Prostate gland (tissue), 2 donors: ENCODE results near the gene UIMC1. TPM values are rescaled to one million over a fixed set of nuclear protein-coding genes. Genes with fewer than 3 reads are reported as not detected.

Source experiments
- DNase-seq: peaks from one replicate; pipeline ENCODE4 v3.0.0-alpha.2; 2019; ENCODE audit warnings: low spot score
- H3K27ac ChIP-seq, 2 donors: fragments of 200-600 bp; sonication (generic); 2 replicates each; pipeline ENCODE4 v1.5.1; 2017 to 2019
- H3K27me3 ChIP-seq: fragments of 200-600 bp; sonication (generic); replicated peaks from 2 replicates; pipeline ENCODE4 v1.5.1; 2019; ENCODE audit not compliant: insufficient read depth
- H3K36me3 ChIP-seq, 2 donors: fragments of 200-600 bp; sonication (generic); 1 replicate in 1 of 2; 2 replicates in 1 of 2; pipeline versions ENCODE4 v1.5.1 to v1.8.1; 2017 to 2019
- H3K4me1 ChIP-seq: fragments of 200-600 bp; sonication (generic); replicated peaks from 2 replicates; pipeline ENCODE4 v1.5.1; 2019
- H3K4me3 ChIP-seq, 2 donors: fragments of 200-600 bp; sonication (generic); 2 replicates each; pipeline ENCODE4 v1.5.1; 2017 to 2019
- H3K9me3 ChIP-seq: fragments of 200-600 bp; sonication (generic); 2 replicates; pipeline ENCODE4 v1.5.1; 2017
- CTCF ChIP-seq, 4 experiments: fragments of 200-600 bp in 2 of 4; fragments of 450-650 bp in 2 of 4; sonication (generic) in 2 of 4; IDR thresholded peaks; 1 replicate in 3 of 4; 2 replicates in 1 of 4; pipeline ENCODE4 v1.5.1; 2016 to 2019; ENCODE audit warnings: antibody characterized with exemption in 4 of 4, mild to moderate bottlenecking in 2 of 4, moderate library complexity in 2 of 4
- POLR2A ChIP-seq: fragments of 450-650 bp; IDR thresholded peaks from one replicate; pipeline ENCODE4 v1.6.1; 2016; ENCODE audit warnings: antibody characterized with exemption, mild to moderate bottlenecking
- POLR2AphosphoS5 ChIP-seq: sonication (generic); formaldehyde crosslinking; IDR thresholded peaks from one replicate; pipeline ENCODE4 v1.6.1; 2017; ENCODE audit warnings: antibody characterized with exemption
- WGBS: methylation state at CpG from one replicate; pipeline ENCODE4 v1.1.5; 2018; 5-methylcytosine and 5-hydroxymethylcytosine counted together
- intact Hi-C: fragments of 100-400 bp; cut with DNase I; formaldehyde crosslinking; loops from one replicate; pipeline ENCODE4 v1.14.2; 2022
- total RNA-seq, 2 donors: library from RNA; depleted of rRNA; stranded (reverse); fragments of >200 nt; gene quantifications; one replicate each; pipeline ENCODE4 v1.1.0, GENCODE V29; 2016

UIMC1 gene
- total RNA-seq, 2 donors from 2014 or later: 29.3 to 38.3 TPM

GRCh38 chr5:176915906-176916305 is 90.7 kb downstream of the UIMC1 start:
- Histone ChIP-seq H3K4me1 (no peaks in the 10 kb centered on the region), H3K36me3 (no peaks in the 10 kb centered on the region), H3K4me3 (no peak overlapping the region), H3K27me3 (no peaks in the 10 kb centered on the region), H3K27ac (no peak overlapping the region), H3K9me3 (no peaks in the 10 kb centered on the region)
- intact Hi-C loops: no loop called here
- 56% methylated on average over 2 of the region's 2 CpGs for WGBS
- TF ChIP-seq POLR2A (no peak), CTCF (IDR thresholded peaks at IDR 0.05) (no peak), POLR2AphosphoS5 (no peak)
- DNase-seq: no peak

- 68% methylated on average over 2 of the region's 2 CpGs for WGBS
- intact Hi-C loops: no loop called here
- no peaks in the 10 kb centered on the region for H3K27me3 ChIP-seq
- H3K27ac ChIP-seq: no peak overlapping the region
- no peaks in the 10 kb centered on the region for H3K9me3 ChIP-seq
- TF ChIP-seq CTCF (IDR thresholded peaks at IDR 0.05): no peak
- TF ChIP-seq POLR2A: no peak
- TF ChIP-seq POLR2AphosphoS5: no peak
- no peak for DNase-seq
- H3K36me3 ChIP-seq: no peaks in the 10 kb centered on the region
- no peak overlapping the region for H3K4me3 ChIP-seq
- no peaks in the 10 kb centered on the region for H3K4me1 ChIP-seq
Measured at GRCh38 chr5:176912115-176912514, 94.5 kb downstream of the UIMC1 start.

GRCh38 chr5:176908675-176909368 is 97.8 kb downstream of the UIMC1 start:
- intact Hi-C loops: no loop called here
- Histone ChIP-seq H3K4me1 (no peaks in the 10 kb centered on the region), H3K36me3 (no peaks in the 10 kb centered on the region), H3K27ac (no peak overlapping the region), H3K9me3 (no peaks in the 10 kb centered on the region), H3K27me3 (no peaks in the 10 kb centered on the region), H3K4me3 (no peak overlapping the region)
- 82% methylated on average over 5 of the region's 5 CpGs for WGBS
- TF ChIP-seq POLR2A (no peak), CTCF (IDR thresholded peaks at IDR 0.05) (no peak), POLR2AphosphoS5 (no peak)
- no peak for DNase-seq

- Histone ChIP-seq H3K4me3 (no peak overlapping the region), H3K36me3 (no peaks in the 10 kb centered on the region), H3K4me1 (no peaks in the 10 kb centered on the region), H3K27ac (no peak overlapping the region), H3K27me3 (no peaks in the 10 kb centered on the region), H3K9me3 (no peaks in the 10 kb centered on the region)
- DNase-seq: no peak
- intact Hi-C loops: no loop called here
- no peak for TF ChIP-seq CTCF (IDR thresholded peaks at IDR 0.05)
- no peak for TF ChIP-seq POLR2AphosphoS5
- TF ChIP-seq POLR2A: no peak
- 74% methylated on average over 3 of the region's 3 CpGs for WGBS
Measured at GRCh38 chr5:176906796-176907195, 99.8 kb downstream of the UIMC1 start.

GRCh38 chr5:176906126-176906525 is 100.5 kb downstream of the UIMC1 start:
- TF ChIP-seq POLR2A (no peak), CTCF (IDR thresholded peaks at IDR 0.05) (no peak), POLR2AphosphoS5 (no peak)
- Histone ChIP-seq H3K27me3 (no peaks in the 10 kb centered on the region), H3K36me3 (no peaks in the 10 kb centered on the region), H3K4me3 (no peak overlapping the region), H3K4me1 (no peaks in the 10 kb centered on the region), H3K27ac (no peak overlapping the region), H3K9me3 (no peaks in the 10 kb centered on the region)
- WGBS: 93% methylated on average over 1 of the region's 1 CpG
- intact Hi-C loops: no loop called here
- DNase-seq: no peak
